Fibroblast of mammary gland (primary cell): Measurements from ENCODE around the gene GALNT18.

Experiments used
- DNase-seq: peaks from one replicate; pipeline ENCODE4 v3.0.0-alpha.2; 2010; ENCODE audit warnings: low read depth
- H3K4me3 ChIP-seq: 2 replicates; pipeline ENCODE4 v1.5.1; 2011; ENCODE audit warnings: low read depth, mild to moderate bottlenecking, low read length, moderate library complexity; ENCODE audit not compliant: control insufficient read depth
- CTCF ChIP-seq: conservative IDR thresholded peaks from 2 replicates; pipeline ENCODE4 v1.5.1; 2011; ENCODE audit warnings: low read depth, low read length, inconsistent platforms; ENCODE audit not compliant: control insufficient read depth, insufficient read depth

Gene GALNT18

DNA sequence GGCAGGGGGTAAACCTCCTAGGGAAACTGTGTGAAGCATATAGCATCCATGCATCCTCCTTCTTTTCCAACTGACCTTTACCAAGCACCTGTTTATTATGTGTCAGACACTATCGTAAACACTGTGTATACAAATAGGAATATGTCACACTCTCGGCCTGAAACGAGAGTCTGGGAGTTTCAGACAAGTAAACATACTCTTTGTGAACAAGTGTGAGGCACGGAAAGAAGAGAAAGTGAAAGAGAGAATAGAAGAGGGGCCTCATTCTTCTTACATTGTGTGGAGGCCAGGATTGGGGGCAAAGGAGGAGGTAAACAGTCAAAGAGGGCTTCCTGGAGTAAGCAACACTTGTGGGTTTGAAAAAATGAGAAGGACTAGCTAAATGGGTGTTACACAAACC lies 285.1 kb downstream of the GALNT18 start:
- TF ChIP-seq CTCF, result no peak
- H3K4me3 ChIP-seq, result no peak overlapping the region
- DNase-seq, result no peak

DNA sequence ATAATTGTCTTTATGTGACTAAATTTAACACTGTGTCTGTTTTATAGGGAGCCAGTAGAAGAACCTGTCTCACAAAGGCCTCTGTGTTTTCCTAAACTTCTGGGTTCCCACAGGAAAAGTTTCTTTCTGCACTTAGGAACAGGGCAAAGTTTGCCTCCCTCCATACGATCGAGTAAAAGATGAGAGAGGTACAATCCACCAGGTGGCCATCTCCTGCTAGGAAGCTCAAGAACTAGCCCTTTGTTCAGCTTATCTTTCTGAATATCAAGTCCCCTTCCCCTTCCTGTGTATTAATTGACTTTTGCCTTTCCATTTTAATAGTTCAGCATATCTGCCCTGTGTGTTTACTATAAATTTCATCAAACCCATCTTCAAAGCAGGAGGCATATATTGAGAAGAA lies 286.8 kb downstream of the GALNT18 start:
- TF ChIP-seq CTCF, result no peak
- DNase-seq, result no peak
- no peak overlapping the region for H3K4me3 ChIP-seq

DNA sequence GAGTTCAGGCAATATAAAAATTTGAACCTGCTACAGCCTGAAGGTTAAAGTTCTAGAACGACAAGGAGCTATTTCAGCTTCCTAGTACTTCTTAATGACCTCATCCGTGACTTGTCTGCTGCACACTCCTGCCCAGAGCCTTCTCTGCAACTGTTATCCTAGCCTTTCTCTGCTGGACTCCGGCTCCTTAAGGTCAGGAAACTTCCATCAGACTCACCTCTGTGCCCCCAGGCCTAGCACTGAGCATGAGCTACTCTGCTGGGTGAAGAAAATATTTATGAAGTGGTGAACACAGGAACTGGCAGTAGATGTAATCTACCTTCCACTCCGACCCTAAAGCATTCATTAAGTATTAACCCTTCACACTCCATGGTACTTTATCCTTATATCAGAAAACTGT lies 287.2 kb downstream of the GALNT18 start:
- no peak for DNase-seq
- TF ChIP-seq CTCF, result no peak
- H3K4me3 ChIP-seq, result no peak overlapping the region

DNA sequence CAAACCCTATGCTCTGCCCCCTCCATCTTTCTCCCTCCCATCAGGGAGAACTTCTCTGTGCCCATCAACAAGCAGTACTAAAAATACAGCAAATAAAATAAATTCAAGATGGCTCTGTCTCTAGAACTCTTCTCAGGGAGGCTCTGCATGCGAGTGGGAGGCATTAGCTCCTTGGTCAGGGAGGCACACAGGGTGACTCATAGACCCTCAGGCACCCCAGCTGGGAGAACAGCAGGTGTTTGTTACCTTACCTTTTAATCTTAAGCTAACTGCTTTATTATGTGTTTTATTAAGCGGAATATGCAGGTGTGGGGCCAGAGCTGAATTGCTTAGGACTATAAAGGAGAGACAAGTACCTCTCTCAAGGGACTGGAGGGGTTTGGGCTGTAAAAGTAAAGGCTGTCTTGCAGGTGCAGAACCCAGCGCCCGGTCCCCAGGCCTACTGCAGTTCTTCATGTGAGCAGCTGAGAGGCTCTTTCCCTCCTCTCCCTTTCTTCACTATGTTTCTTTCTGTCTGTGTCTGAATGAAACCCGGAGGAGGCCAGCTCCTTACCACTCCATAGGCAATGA lies 289.6 kb downstream of the GALNT18 start:
- no peak for TF ChIP-seq CTCF
- DNase-seq, result no peak
- no peak overlapping the region for H3K4me3 ChIP-seq

DNA sequence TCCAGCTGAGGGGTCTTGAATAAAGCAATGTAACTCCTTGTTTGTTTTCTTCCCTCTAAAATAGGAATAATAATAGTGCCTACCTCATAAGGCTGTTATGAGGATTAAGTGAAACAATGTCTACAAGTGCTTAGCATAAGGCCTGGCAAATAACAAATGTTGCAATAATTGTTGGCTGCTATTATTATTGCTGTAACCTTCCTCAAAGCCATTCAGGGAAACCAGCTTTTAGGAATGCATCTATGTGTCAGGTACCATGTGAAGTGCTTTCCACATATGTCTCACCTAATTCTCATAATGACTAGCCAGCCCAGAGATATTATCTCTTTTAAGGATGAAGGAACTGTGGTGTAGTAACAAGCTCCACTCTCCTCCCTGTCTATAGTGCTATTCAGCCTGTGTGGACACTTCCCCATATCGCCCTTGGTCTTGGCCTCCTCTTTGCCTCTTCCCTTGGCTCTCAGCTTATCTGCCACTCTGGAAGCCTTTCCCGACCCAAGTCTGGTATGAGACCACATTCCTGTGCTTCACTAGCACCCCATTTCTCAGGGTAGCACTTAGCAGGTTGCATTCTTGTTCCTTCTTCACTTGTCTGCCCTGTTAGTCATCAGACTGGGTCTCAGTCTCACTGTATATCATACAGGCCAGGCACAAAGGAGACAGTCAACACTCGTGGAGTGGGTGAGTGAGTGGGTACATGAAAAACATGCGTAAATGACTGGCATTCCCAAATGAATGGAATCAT lies 292.6 kb downstream of the GALNT18 start:
- no peak overlapping the region for H3K4me3 ChIP-seq
- DNase-seq, result no peak
- no peak for TF ChIP-seq CTCF

DNA sequence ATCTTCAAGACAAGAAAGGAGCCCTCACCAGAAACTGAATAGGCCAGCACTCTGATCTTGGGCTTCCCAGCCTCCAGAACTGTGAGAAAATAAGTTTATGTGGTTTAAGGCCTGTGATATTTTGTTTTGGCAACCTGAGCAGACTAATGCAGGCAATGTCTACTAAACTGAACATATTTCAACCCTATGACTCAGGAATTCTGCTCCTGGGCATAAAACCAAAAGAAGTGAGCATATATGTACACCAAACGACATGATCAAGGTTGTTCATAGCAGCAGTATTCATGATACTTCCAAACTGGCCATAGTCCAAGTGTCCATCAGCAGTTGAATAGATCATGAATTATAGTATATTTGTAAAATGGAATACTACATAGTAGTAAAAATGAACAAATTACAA lies 297.7 kb downstream of the GALNT18 start:
- TF ChIP-seq CTCF, result no peak
- peak; percentile 48 for DNase-seq
- no peak overlapping the region for H3K4me3 ChIP-seq
